Measurements from ENCODE around the gene ATXN7L3.
A peak's percentile ranks its signal among the peaks of the same experiment; 100 is the strongest.
"Not testable (repeated sequence)": the region's sequence is repeated elsewhere in the genome, so short reads cannot be mapped to it uniquely, and the experiment has no call there.

The ATXN7L3 gene, protein sequence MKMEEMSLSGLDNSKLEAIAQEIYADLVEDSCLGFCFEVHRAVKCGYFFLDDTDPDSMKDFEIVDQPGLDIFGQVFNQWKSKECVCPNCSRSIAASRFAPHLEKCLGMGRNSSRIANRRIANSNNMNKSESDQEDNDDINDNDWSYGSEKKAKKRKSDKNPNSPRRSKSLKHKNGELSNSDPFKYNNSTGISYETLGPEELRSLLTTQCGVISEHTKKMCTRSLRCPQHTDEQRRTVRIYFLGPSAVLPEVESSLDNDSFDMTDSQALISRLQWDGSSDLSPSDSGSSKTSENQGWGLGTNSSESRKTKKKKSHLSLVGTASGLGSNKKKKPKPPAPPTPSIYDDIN

GRCh38 chr17:44199553-44200477 is at the start of gene ATXN7L3:
TSS of gene ATXN7L3 (minus strand) at chr17:44199884. CDS start at chr17:44198070, 1,814 bp downstream.
- peaks cover 10% of the 10 kb centered on the region for H3K4me1 ChIP-seq (ENCODE audit: control insufficient read depth, insufficient read depth, low read length)
- peak within 1 kb of the TSS; percentile 85 for H3K9ac ChIP-seq (ENCODE audit: low read depth, low read length)
- H3K9me3 ChIP-seq (ENCODE audit: control insufficient read depth, insufficient read depth, low read length), result no peaks in the 10 kb centered on the region
- H3K27me3 ChIP-seq (ENCODE audit: control insufficient read depth, insufficient read depth, low read length), result no peaks in the 10 kb centered on the region
- peaks cover 20% of the 10 kb centered on the region for H3K36me3 ChIP-seq (ENCODE audit: control insufficient read depth, insufficient read depth, low read length)
- peak within 1 kb of the TSS; percentile 88 for H3K4me3 ChIP-seq (ENCODE audit: low read depth, low read length)

GRCh38 chr17:44247876-44248736 is 48.4 kb upstream of the ATXN7L3 start:
- Histone ChIP-seq H3K4me1 (ENCODE audit: control insufficient read depth, insufficient read depth, low read length) (peaks cover 3% of the 10 kb centered on the region), H3K9me3 (ENCODE audit: control insufficient read depth, insufficient read depth, low read length) (no peaks in the 10 kb centered on the region), H3K9ac (ENCODE audit: low read depth, low read length) (no peak overlapping the region), H3K4me3 (ENCODE audit: low read depth, low read length) (no peak overlapping the region), H3K36me3 (ENCODE audit: control insufficient read depth, insufficient read depth, low read length) (no peaks in the 10 kb centered on the region), H3K27me3 (ENCODE audit: control insufficient read depth, insufficient read depth, low read length) (no peaks in the 10 kb centered on the region)

- H3K36me3 ChIP-seq (ENCODE audit: control insufficient read depth, insufficient read depth, low read length), result no peaks in the 10 kb centered on the region
- H3K4me1 ChIP-seq (ENCODE audit: control insufficient read depth, insufficient read depth, low read length), result peaks cover 3% of the 10 kb centered on the region
- no peaks in the 10 kb centered on the region for H3K27me3 ChIP-seq (ENCODE audit: control insufficient read depth, insufficient read depth, low read length)
- H3K9ac ChIP-seq (ENCODE audit: low read depth, low read length), result no peak overlapping the region
- no peak overlapping the region for H3K4me3 ChIP-seq (ENCODE audit: low read depth, low read length)
- no peaks in the 10 kb centered on the region for H3K9me3 ChIP-seq (ENCODE audit: control insufficient read depth, insufficient read depth, low read length)
Measured at GRCh38 chr17:44247440-44247841, 47.8 kb upstream of the ATXN7L3 start.

GRCh38 chr17:44241106-44241624 is 41.5 kb upstream of the ATXN7L3 start:
- no peak overlapping the region for H3K4me3 ChIP-seq (ENCODE audit: low read depth, low read length)
- H3K27me3 ChIP-seq (ENCODE audit: control insufficient read depth, insufficient read depth, low read length), result no peaks in the 10 kb centered on the region
- H3K9ac ChIP-seq (ENCODE audit: low read depth, low read length), result no peak overlapping the region
- peaks cover 3% of the 10 kb centered on the region for H3K4me1 ChIP-seq (ENCODE audit: control insufficient read depth, insufficient read depth, low read length)
- H3K36me3 ChIP-seq (ENCODE audit: control insufficient read depth, insufficient read depth, low read length), result no peaks in the 10 kb centered on the region
- H3K9me3 ChIP-seq (ENCODE audit: control insufficient read depth, insufficient read depth, low read length), result no peaks in the 10 kb centered on the region

DNA sequence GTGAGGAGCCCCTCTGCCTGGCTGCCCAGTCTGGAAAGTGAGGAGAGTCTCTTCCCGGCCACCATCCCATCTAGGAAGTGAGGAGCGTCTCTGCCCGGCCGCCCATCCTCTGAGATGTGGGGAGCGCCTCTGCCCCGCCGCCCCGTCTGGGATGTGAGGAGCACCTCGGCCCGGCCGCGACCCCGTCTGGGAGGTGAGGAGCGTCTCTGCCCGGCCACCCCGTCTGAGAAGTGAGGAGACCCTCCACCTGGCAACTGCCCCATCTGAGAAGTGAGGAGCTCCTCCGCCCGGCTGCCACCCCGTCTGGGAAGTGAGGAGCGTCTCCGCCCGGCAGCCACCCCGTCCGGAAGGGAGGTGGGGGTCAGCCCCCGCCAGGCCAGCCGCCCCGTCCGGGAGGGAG is 38.2 kb upstream of the ATXN7L3 start:
- not testable (repeated sequence) for H3K4me3 ChIP-seq (ENCODE audit: low read depth, low read length); H3K9ac ChIP-seq (ENCODE audit: low read depth, low read length); H3K27me3 ChIP-seq (ENCODE audit: control insufficient read depth, insufficient read depth, low read length); H3K9me3 ChIP-seq (ENCODE audit: control insufficient read depth, insufficient read depth, low read length); H3K36me3 ChIP-seq (ENCODE audit: control insufficient read depth, insufficient read depth, low read length); H3K4me1 ChIP-seq (ENCODE audit: control insufficient read depth, insufficient read depth, low read length)

GRCh38 chr17:44236444-44236991 is 36.8 kb upstream of the ATXN7L3 start:
- H3K36me3 ChIP-seq (ENCODE audit: control insufficient read depth, insufficient read depth, low read length), result no peaks in the 10 kb centered on the region
- H3K9me3 ChIP-seq (ENCODE audit: control insufficient read depth, insufficient read depth, low read length), result no peaks in the 10 kb centered on the region
- no peak overlapping the region for H3K4me3 ChIP-seq (ENCODE audit: low read depth, low read length)
- no peaks in the 10 kb centered on the region for H3K27me3 ChIP-seq (ENCODE audit: control insufficient read depth, insufficient read depth, low read length)
- no peaks in the 10 kb centered on the region for H3K4me1 ChIP-seq (ENCODE audit: control insufficient read depth, insufficient read depth, low read length)
- H3K9ac ChIP-seq (ENCODE audit: low read depth, low read length), result no peak overlapping the region

DNA sequence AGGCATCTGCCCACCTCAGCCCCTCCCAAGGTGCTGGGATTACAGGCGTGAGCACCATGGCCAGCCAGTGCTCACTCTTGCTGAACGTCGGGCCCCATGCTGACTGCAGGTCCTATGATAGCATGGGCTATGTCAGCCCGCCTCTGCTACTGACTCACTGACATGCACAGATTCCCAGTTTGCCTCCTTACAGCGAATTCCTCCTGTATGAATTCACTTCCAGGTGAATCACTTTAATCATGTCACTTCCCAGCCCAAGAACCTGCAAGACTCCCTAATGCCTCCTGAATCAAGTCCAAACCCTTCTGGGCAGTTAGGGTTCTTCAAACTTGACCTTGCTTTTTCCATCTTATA is 35.9 kb upstream of the ATXN7L3 start:
- Histone ChIP-seq H3K9me3 (ENCODE audit: control insufficient read depth, insufficient read depth, low read length) (no peaks in the 10 kb centered on the region), H3K36me3 (ENCODE audit: control insufficient read depth, insufficient read depth, low read length) (no peaks in the 10 kb centered on the region), H3K4me3 (ENCODE audit: low read depth, low read length) (no peak overlapping the region), H3K4me1 (ENCODE audit: control insufficient read depth, insufficient read depth, low read length) (no peaks in the 10 kb centered on the region), H3K27me3 (ENCODE audit: control insufficient read depth, insufficient read depth, low read length) (no peaks in the 10 kb centered on the region), H3K9ac (ENCODE audit: low read depth, low read length) (no peak overlapping the region)

- Histone ChIP-seq H3K9me3 (ENCODE audit: control insufficient read depth, insufficient read depth, low read length) (no peaks in the 10 kb centered on the region), H3K4me1 (ENCODE audit: control insufficient read depth, insufficient read depth, low read length) (no peaks in the 10 kb centered on the region), H3K27me3 (ENCODE audit: control insufficient read depth, insufficient read depth, low read length) (no peaks in the 10 kb centered on the region), H3K9ac (ENCODE audit: low read depth, low read length) (no peak overlapping the region), H3K4me3 (ENCODE audit: low read depth, low read length) (no peak overlapping the region), H3K36me3 (ENCODE audit: control insufficient read depth, insufficient read depth, low read length) (no peaks in the 10 kb centered on the region)
Measured at GRCh38 chr17:44233582-44233981, 33.9 kb upstream of the ATXN7L3 start.

- H3K9me3 ChIP-seq (ENCODE audit: control insufficient read depth, insufficient read depth, low read length), result no peaks in the 10 kb centered on the region
- no peak overlapping the region for H3K4me3 ChIP-seq (ENCODE audit: low read depth, low read length)
- no peaks in the 10 kb centered on the region for H3K27me3 ChIP-seq (ENCODE audit: control insufficient read depth, insufficient read depth, low read length)
- no peaks in the 10 kb centered on the region for H3K4me1 ChIP-seq (ENCODE audit: control insufficient read depth, insufficient read depth, low read length)
- H3K36me3 ChIP-seq (ENCODE audit: control insufficient read depth, insufficient read depth, low read length), result no peaks in the 10 kb centered on the region
- no peak overlapping the region for H3K9ac ChIP-seq (ENCODE audit: low read depth, low read length)
Measured at GRCh38 chr17:44232061-44232460, 32.4 kb upstream of the ATXN7L3 start.

GRCh38 chr17:44230140-44230539 is 30.5 kb upstream of the ATXN7L3 start:
- Histone ChIP-seq H3K4me1 (ENCODE audit: control insufficient read depth, insufficient read depth, low read length) (no peaks in the 10 kb centered on the region), H3K36me3 (ENCODE audit: control insufficient read depth, insufficient read depth, low read length) (no peaks in the 10 kb centered on the region), H3K4me3 (ENCODE audit: low read depth, low read length) (no peak overlapping the region), H3K9ac (ENCODE audit: low read depth, low read length) (no peak overlapping the region), H3K9me3 (ENCODE audit: control insufficient read depth, insufficient read depth, low read length) (no peaks in the 10 kb centered on the region), H3K27me3 (ENCODE audit: control insufficient read depth, insufficient read depth, low read length) (no peaks in the 10 kb centered on the region)

DNA sequence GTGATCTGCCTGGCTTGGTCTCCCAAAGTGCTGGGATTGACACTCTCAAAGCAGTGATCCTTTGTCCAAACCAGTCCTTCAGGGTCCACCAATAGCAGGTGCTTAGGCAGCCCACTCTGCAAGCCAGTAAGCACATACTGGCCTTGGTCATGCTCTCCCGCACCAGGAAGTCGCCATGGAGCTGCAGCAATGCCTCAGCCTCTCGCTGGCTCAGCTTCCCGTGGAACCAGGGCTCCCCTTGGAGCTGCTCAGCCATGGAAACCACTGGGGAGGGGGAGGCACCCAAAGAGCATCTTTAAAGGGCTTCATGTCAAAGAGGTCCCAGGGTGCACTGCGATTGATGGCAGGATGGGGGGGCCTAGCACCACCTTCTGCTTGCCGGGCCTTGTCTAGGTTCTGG is 29.4 kb upstream of the ATXN7L3 start:
- no peaks in the 10 kb centered on the region for H3K4me1 ChIP-seq (ENCODE audit: control insufficient read depth, insufficient read depth, low read length)
- H3K9me3 ChIP-seq (ENCODE audit: control insufficient read depth, insufficient read depth, low read length), result no peaks in the 10 kb centered on the region
- no peaks in the 10 kb centered on the region for H3K27me3 ChIP-seq (ENCODE audit: control insufficient read depth, insufficient read depth, low read length)
- no peaks in the 10 kb centered on the region for H3K36me3 ChIP-seq (ENCODE audit: control insufficient read depth, insufficient read depth, low read length)
- H3K9ac ChIP-seq (ENCODE audit: low read depth, low read length), result no peak overlapping the region
- no peak overlapping the region for H3K4me3 ChIP-seq (ENCODE audit: low read depth, low read length)

All from iPS-15b (cell line).